PFSK-1 (cell line): ENCODE measurements around the gene APEH.

Experiments used
- FOXP2 ChIP-seq: optimal IDR thresholded peaks from 2 replicates; pipeline ENCODE3; 2011; ENCODE audit warnings: borderline replicate concordance, control low read depth, inconsistent platforms; ENCODE audit not compliant: insufficient read depth; ENCODE audit errors: extremely low read length, extremely low read depth
- POLR2AphosphoS5 ChIP-seq: IDR thresholded peaks from 2 replicates; pipeline ENCODE4 v1.6.1; 2012; ENCODE audit warnings: low read depth, mild to moderate bottlenecking, control low read depth, low read length, moderate library complexity
- REST ChIP-seq, 2 experiments: IDR thresholded peaks; 2 replicates each; pipeline versions ENCODE4 v1.6.1 to v1.8.0; 2011 to 2012; ENCODE audit warnings: low read depth in 2 of 2, low read length in 2 of 2, control low read depth in 1 of 2, inconsistent platforms in 1 of 2, mild to moderate bottlenecking in 1 of 2, moderate library complexity in 1 of 2; ENCODE audit not compliant: insufficient read depth in 1 of 2
- SIN3A ChIP-seq: IDR thresholded peaks from 2 replicates; pipeline ENCODE4 v1.6.1; 2012; ENCODE audit warnings: mild to moderate bottlenecking, low read length, moderate library complexity, borderline replicate concordance; ENCODE audit not compliant: insufficient read depth
- TAF1 ChIP-seq: IDR thresholded peaks from 2 replicates; pipeline ENCODE4 v1.6.1; 2012; ENCODE audit warnings: low read length, control low read depth, borderline replicate concordance; ENCODE audit not compliant: insufficient read depth

Gene APEH

GRCh38 chr3:49719214-49719884 lies 45.2 kb downstream of the APEH start, which contains the start of gene AMIGO3:
Gene AMIGO3, minus strand, starts transcription at chr3:49719684. Its CDS starts 219 bp downstream, at chr3:49719465.
- TF ChIP-seq POLR2AphosphoS5, result no peak

GRCh38 chr3:49720855-49721595 lies 46.9 kb downstream of the APEH start:
- no peak for TF ChIP-seq SIN3A
- TF ChIP-seq POLR2AphosphoS5, result no peak; the same call in 1 of the 2 replicates
- no peak for TF ChIP-seq TAF1
- TF ChIP-seq REST (IDR thresholded peaks at IDR 0.05; ENCODE audit: insufficient read depth in 1 of 2, low read depth in 2 of 2, low read length in 2 of 2), result no peak
- TF ChIP-seq FOXP2, result no peak

- TF ChIP-seq TAF1, result no peak
- no peak for TF ChIP-seq FOXP2
- no peak for TF ChIP-seq SIN3A
- no peak for TF ChIP-seq REST (IDR thresholded peaks at IDR 0.05; ENCODE audit: insufficient read depth in 1 of 2, low read depth in 2 of 2, low read length in 2 of 2)
- TF ChIP-seq POLR2AphosphoS5, result no peak
These were observed 47.4 kb downstream of the APEH start for GRCh38 chr3:49721596-49721895.

- TF ChIP-seq FOXP2, result no peak
- TF ChIP-seq POLR2AphosphoS5, result no peak
- no peak for TF ChIP-seq TAF1
- TF ChIP-seq SIN3A, result no peak
- no peak for TF ChIP-seq REST (IDR thresholded peaks at IDR 0.05; ENCODE audit: insufficient read depth in 1 of 2, low read depth in 2 of 2, low read length in 2 of 2)
These were observed 48.0 kb downstream of the APEH start for GRCh38 chr3:49721896-49722781.

- TF ChIP-seq REST (IDR thresholded peaks at IDR 0.05; ENCODE audit: insufficient read depth in 1 of 2, low read depth in 2 of 2, low read length in 2 of 2), result no peak
- TF ChIP-seq FOXP2, result no peak
- TF ChIP-seq SIN3A, result no peak
- TF ChIP-seq TAF1, result no peak
- TF ChIP-seq POLR2AphosphoS5, result no peak
These were observed 48.7 kb downstream of the APEH start for GRCh38 chr3:49722896-49723295.
